ENCODE results near the gene TRPM3.

Gene TRPM3

GRCh38 chr9:70641031-70641430 lies 480.4 kb downstream of the TRPM3 start:
- no peak for TF ChIP-seq SNAI2 (CRISPR knock-in tag; IDR thresholded peaks at IDR 0.05)
- TF ChIP-seq ZNF565 (CRISPR knock-in tag; conservative IDR thresholded peaks at IDR 0.05; ENCODE audit: low read depth), result no peak
- TF ChIP-seq ISL1 (CRISPR knock-in tag; IDR thresholded peaks at IDR 0.05), result no peak
- TF ChIP-seq PATZ1 (CRISPR knock-in tag; IDR thresholded peaks at IDR 0.05; ENCODE audit: borderline replicate concordance), result no peak
- TF ChIP-seq CSRNP3 (CRISPR knock-in tag; IDR thresholded peaks at IDR 0.05), result no peak
- no peak for TF ChIP-seq POU6F1 (CRISPR knock-in tag; IDR thresholded peaks at IDR 0.05; ENCODE audit: borderline replicate concordance, low read depth)
- no peak for TF ChIP-seq ZFP30 (CRISPR knock-in tag; IDR thresholded peaks at IDR 0.05)
- no peak for TF ChIP-seq ZNF8 (CRISPR knock-in tag; IDR thresholded peaks at IDR 0.05)
- TF ChIP-seq ESRRG (CRISPR knock-in tag; IDR thresholded peaks at IDR 0.05), result no peak
- ATAC-seq, result no peak

GRCh38 chr9:70639853-70640814 lies 481.3 kb downstream of the TRPM3 start:
- TF ChIP-seq CSRNP3 (CRISPR knock-in tag; IDR thresholded peaks at IDR 0.05) (no peak), TCF4 (CRISPR knock-in tag; IDR thresholded peaks at IDR 0.05; ENCODE audit: borderline replicate concordance) (no peak), GLIS3 (CRISPR knock-in tag; IDR thresholded peaks at IDR 0.05) (no peak), ISL1 (CRISPR knock-in tag; IDR thresholded peaks at IDR 0.05) (no peak), ZFP30 (CRISPR knock-in tag; IDR thresholded peaks at IDR 0.05) (no peak), CREB5 (CRISPR knock-in tag; IDR thresholded peaks at IDR 0.05; ENCODE audit: low read depth) (no peak), ESRRG (CRISPR knock-in tag; IDR thresholded peaks at IDR 0.05) (no peak), ZNF8 (CRISPR knock-in tag; IDR thresholded peaks at IDR 0.05) (no peak), PPARA (CRISPR knock-in tag; IDR thresholded peaks at IDR 0.05; ENCODE audit: borderline replicate concordance) (no peak), CSDC2 (CRISPR knock-in tag; IDR thresholded peaks at IDR 0.05) (no peak), ZNF565 (CRISPR knock-in tag; conservative IDR thresholded peaks at IDR 0.05; ENCODE audit: low read depth) (no peak), BACH2 (CRISPR knock-in tag; IDR thresholded peaks at IDR 0.05; ENCODE audit: borderline replicate concordance) (no peak), TSHZ2 (CRISPR knock-in tag; IDR thresholded peaks at IDR 0.05) (no peak), ARNTL (CRISPR knock-in tag; IDR thresholded peaks at IDR 0.05; ENCODE audit: borderline replicate concordance, low read depth) (no peak), PATZ1 (CRISPR knock-in tag; IDR thresholded peaks at IDR 0.05; ENCODE audit: borderline replicate concordance) (no peak), OSR1 (CRISPR knock-in tag; IDR thresholded peaks at IDR 0.05) (no peak), ZFP3 (CRISPR knock-in tag; IDR thresholded peaks at IDR 0.05) (no peak)
- peak; percentile 96 for ATAC-seq

All from SK-N-SH treated with all-trans-retinoic acid at 6 μM for 48 hours (cell line).